Measurements from ENCODE around the gene DHDH. TPM values are rescaled to one million over a fixed set of nuclear protein-coding genes. Genes with fewer than 3 reads are reported as not detected.
A peak's percentile ranks its signal among the peaks of the same experiment; 100 is the strongest.

The DHDH gene
- total and polyA plus RNA-seq, 2 of the 13 experiments (the other 11 are each of a cell fraction or from before 2014, with no cell fraction given): 0.13 to 0.91 TPM

DNA sequence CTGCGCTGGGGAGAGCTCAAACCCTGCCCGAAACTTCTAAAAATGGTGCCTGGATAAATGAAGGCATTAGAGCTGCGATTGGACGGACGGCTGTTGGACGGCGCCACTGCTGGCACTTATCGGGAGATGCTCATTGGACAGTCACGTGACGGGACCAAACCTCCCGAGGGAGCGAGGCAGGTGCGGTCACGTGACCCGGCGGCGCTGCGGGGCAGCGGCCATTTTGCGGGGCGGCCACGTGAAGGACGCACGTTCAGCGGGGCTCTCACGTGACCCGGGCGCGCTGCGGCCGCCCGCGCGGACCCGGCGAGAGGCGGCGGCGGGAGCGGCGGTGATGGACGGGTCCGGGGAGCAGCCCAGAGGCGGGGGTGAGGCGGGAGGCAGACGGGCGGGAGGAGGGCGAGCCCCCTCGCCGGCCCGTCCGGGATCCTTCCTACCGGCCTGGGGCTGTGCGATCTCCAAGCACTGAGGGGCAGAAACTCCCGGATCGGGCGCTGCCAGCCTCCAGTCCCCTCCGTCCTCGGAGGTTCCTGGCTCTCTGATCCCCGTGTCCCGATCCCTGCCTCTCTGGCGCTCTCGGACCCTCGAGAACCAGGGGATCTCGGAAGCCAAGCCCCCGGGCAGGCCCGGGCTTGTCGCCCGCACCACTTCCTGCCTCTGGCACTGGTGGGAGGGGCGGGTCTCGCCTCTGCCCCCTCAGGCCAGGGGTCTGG, 21.3 kb downstream of the DHDH start, which contains the start of gene BAX (continued):
- peak; percentile 73 for TF ChIP-seq ZBTB43 (CRISPR knock-in tag; conservative IDR thresholded peaks at IDR 0.05)
- TF ChIP-seq SUZ12 (IDR thresholded peaks at IDR 0.05; ENCODE audit: low read depth, low read length): no peak
- no peak for TF ChIP-seq MAFG (CRISPR knock-in tag; IDR thresholded peaks at IDR 0.05)
- TF ChIP-seq HNF1A (IDR thresholded peaks at IDR 0.05; ENCODE audit: low read depth): no peak; the same call in 1 of the 2 replicates
- TF ChIP-seq HNF1A (CRISPR knock-in tag; IDR thresholded peaks at IDR 0.05; ENCODE audit: borderline replicate concordance): peak; percentile 70
- peak; percentile 75; the same call in 1 of the 2 replicates for TF ChIP-seq SAFB2 (CRISPR knock-in tag; IDR thresholded peaks at IDR 0.05; ENCODE audit: borderline replicate concordance, low read depth)
- TF ChIP-seq GTF3A (CRISPR knock-in tag; conservative IDR thresholded peaks at IDR 0.05): no peak
- TF ChIP-seq YEATS4 (CRISPR knock-in tag; IDR thresholded peaks at IDR 0.05; ENCODE audit: borderline replicate concordance): peak; percentile 90; the same call in 1 of the 2 replicates
- no peak; the same call in 1 of the 2 replicates for TF ChIP-seq ZNF430 (CRISPR knock-in tag; IDR thresholded peaks at IDR 0.05)
- TF ChIP-seq FOSL2 (CRISPR knock-in tag; IDR thresholded peaks at IDR 0.05): peak; percentile 7; the same call in 1 of the 2 replicates
- TF ChIP-seq, protein P1, sequence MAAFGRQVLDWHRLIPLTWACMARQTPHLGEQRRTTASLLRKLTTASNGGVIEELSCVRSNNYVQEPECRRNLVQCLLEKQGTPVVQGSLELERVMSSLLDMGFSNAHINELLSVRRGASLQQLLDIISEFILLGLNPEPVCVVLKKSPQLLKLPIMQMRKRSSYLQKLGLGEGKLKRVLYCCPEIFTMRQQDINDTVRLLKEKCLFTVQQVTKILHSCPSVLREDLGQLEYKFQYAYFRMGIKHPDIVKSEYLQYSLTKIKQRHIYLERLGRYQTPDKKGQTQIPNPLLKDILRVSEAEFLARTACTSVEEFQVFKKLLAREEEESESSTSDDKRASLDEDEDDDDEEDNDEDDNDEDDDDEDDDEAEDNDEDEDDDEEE (CRISPR knock-in tag; IDR thresholded peaks at IDR 0.05): no peak; the same call in 1 of the 2 replicates
- peak; percentile 39; the same call in 1 of the 2 replicates for TF ChIP-seq ZNF768 (CRISPR knock-in tag; IDR thresholded peaks at IDR 0.05)
- TF ChIP-seq ZNF891 (CRISPR knock-in tag; IDR thresholded peaks at IDR 0.05): no peak
- no peak for TF ChIP-seq ZNF496 (CRISPR knock-in tag; IDR thresholded peaks at IDR 0.05; ENCODE audit: insufficient replicate concordance)
- TF ChIP-seq ZMYM4 (CRISPR knock-in tag; IDR thresholded peaks at IDR 0.05): peak; percentile 75
- no peak for TF ChIP-seq POLR2AphosphoS2 (IDR thresholded peaks at IDR 0.05; ENCODE audit: low read depth, low read length)
- TF ChIP-seq, protein P2, sequence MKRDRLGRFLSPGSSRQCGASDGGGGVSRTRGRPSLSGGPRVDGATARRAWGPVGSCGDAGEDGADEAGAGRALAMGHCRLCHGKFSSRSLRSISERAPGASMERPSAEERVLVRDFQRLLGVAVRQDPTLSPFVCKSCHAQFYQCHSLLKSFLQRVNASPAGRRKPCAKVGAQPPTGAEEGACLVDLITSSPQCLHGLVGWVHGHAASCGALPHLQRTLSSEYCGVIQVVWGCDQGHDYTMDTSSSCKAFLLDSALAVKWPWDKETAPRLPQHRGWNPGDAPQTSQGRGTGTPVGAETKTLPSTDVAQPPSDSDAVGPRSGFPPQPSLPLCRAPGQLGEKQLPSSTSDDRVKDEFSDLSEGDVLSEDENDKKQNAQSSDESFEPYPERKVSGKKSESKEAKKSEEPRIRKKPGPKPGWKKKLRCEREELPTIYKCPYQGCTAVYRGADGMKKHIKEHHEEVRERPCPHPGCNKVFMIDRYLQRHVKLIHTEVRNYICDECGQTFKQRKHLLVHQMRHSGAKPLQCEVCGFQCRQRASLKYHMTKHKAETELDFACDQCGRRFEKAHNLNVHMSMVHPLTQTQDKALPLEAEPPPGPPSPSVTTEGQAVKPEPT (CRISPR knock-in tag; IDR thresholded peaks at IDR 0.05; ENCODE audit: low read depth): no peak; the same call in 1 of the 2 replicates
- TF ChIP-seq ZNF776 (CRISPR knock-in tag; IDR thresholded peaks at IDR 0.05): peak; percentile 89
- TF ChIP-seq TRIM24 (CRISPR knock-in tag; IDR thresholded peaks at IDR 0.05): no peak
- TF ChIP-seq PRPF4 (IDR thresholded peaks at IDR 0.05; ENCODE audit: low read depth, low read length, poor library complexity, severe bottlenecking): no peak
- TF ChIP-seq ZNF879 (CRISPR knock-in tag; IDR thresholded peaks at IDR 0.05): no peak
